HG03565 (cell line): ENCODE data around the gene NEK11.

Experiments
- ATAC-seq: cut with Tn5 transposase; IDR thresholded peaks from one replicate; pipeline ENCODE4 v1.9.1; 2021; ENCODE audit warnings: mild to moderate bottlenecking, moderate library complexity; ENCODE audit not compliant: unreplicated experiment

NEK11 gene

DNA sequence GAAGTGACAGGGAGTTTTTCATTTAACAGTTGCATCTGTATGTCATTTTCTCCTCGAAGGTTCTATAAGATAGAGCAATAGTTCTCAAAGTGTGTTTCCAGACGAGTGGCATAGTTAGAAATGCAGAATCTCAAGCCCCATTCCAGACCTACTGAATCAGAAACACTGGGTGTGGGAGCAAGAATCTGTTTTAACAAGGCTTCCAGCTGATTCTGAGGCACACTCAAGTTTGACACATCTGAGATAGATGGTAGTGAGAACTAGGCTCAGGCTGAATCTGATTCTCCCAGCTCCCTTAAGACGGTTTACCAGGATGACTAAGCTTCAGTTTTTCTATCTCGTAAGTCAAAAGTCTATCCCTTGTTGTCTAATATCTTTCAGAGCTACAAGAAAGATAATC, 195.1 kb downstream of the NEK11 start:
- ATAC-seq = no peak

DNA sequence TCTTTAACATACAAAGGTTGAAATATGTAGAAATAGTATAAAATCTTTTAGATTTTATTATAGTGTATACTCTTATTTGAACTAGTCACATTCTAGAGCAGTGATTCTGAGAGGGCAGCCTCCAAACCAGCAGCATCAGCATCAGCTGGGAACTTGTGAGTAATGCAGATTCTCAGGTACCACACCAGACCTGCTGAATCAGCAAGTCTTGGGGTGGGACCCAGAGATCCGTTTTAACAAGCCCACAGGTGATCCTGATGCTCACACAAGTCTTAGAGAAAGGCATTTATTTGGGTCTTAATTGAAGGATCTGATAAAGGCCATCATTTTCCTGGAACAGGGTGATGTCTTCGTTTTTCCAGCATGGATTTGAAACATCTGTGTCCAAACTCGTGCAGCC, 195.9 kb downstream of the NEK11 start:
- no peak for ATAC-seq

DNA sequence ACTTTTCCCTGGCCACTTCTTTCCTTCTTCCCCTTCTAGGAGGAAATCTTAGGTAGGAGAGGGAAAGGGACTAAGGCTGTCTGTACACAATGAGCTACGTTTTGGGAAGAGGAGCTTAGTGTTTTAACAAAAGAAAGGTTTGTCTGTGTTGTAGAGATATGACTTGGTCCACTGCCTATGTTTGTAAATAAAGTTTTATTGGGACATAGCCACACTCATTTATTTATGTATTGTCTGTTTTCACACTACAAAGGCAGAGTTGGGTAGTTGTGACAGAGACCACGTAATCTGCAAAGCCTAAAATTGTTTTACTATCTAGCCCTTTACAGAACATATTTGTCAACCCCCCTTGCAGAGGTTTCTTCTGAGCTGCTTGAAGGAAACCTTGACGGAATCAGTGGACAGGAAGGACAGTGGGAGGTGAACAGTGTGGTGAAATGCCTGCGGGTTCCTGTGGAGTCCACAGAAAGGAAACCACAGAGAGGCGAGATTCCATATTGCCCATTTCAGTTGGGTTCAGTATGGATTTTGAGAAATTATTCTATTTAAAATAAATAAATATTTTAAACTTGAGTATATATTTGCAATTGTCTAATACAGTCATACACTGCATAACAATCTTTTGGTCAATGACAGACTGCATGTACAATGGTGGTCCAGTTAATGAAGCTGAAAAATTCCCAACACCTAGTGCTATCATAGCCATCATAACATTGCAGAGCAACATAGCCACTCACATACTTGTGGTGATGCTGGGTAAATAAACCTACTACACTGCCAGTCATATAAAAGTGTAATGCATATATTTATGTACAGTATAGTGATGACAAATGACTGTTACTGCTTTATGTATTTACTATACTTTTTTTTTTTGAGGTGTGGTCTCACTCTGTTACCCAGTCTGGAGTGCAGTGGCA, 197.0 kb downstream of the NEK11 start:
- ATAC-seq = no peak

DNA sequence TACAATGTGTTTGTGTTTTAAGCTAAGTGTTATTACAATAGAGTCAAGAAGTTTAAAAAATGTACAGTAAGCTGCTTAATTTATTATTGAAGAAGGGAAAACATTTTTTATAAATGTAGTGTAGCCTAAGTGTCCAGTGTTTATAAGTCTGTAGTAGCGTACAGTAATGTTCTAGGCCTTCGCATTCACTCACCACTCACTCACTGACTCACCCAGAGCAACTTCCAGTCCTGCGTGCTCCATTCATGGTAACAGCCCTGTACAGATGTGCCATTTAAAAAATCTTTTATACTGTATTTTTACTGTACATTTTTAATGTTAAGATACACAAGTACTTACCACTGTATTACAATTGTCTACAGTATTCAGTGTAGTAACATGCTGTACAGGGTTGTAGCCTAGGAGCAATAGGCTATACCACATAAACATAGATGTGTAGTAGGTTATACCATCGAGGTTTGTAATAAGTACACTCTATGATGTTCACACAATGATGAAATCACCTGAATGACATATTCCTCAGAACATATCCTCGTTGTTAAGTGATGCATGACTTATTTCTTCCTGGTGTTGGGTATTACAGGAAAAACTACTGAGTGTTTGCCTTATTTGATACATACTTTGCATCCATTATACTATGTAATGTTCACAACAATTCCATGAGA, 198.3 kb downstream of the NEK11 start:
- no peak for ATAC-seq

DNA sequence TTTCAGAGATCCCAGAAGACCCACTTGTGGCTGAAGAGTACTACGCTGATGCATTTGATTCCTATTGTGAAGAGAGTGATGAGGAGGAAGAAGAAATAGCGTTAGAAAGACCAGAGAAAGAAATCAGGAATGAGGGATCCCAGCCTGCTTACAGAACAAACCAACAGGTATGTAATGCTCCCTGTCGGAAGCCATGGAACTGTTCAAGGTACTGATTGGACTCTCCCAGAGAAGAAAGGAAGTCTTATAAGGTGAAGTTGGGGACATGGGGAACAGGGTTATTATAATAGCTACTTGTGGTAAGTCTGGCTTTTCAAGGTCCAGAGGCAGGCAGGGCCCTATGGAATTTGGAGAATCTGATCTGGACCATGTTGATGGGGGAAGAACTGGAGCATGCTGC, 201.8 kb downstream of the NEK11 start:
- no peak for ATAC-seq

DNA sequence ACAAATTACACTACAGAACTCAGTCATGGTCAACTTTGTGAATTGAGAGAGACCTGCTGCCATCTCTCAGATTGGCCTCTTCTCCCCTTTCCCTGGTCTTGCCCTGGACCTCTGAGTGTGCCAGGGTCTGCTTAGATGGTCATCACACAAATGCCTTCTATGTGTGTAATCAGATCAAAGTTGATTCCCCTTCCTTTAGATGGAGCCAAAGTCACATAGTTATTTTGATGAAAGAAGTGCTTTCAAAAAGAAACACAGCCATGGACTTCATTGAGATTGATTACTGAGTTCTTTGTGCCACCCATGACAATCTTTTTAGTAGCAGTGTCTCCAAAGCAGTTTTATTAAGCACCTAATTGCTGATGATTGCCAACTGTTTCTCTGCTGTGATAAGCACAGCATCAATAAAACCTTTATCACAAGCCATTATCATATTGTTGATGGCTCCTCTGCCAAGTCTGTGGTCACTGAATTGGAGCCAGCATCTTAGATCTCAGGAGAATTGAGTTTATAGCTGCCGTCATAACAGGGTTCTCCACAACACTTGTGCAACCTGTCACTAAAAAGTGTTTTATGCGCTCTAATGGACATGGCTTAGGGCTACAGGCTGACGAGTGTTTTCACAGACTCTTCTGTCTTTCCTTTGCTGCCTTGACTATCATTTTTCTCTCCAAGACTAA, 205.2 kb downstream of the NEK11 start:
- no peak for ATAC-seq

DNA sequence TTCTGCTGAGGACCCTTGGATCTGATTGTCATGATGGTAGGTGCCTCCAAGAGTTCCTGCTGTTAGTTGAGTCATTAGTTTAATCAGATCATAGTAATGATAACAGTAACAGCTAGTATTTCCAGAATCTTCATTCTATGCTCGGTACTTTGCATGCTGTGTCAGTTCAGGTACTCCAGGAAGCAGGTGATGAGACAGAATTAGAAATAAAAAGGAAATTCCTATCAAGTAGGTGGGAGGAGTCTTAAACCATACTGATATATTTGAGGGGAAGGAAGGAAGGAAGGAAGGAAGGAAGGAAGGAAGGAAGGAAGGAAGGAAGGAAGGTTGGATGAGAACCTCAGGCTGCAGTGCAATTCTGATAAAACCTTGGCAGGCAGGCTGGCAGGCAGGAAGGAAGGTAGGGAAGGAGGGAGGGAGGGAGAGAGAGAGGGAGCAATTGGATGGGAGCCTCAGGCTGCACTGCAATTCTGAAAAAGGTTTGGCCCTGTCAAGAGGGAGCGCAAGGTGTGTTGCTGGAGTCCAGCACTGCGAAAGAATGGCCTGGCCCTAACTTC, 206.1 kb downstream of the NEK11 start:
- ATAC-seq = no peak

DNA sequence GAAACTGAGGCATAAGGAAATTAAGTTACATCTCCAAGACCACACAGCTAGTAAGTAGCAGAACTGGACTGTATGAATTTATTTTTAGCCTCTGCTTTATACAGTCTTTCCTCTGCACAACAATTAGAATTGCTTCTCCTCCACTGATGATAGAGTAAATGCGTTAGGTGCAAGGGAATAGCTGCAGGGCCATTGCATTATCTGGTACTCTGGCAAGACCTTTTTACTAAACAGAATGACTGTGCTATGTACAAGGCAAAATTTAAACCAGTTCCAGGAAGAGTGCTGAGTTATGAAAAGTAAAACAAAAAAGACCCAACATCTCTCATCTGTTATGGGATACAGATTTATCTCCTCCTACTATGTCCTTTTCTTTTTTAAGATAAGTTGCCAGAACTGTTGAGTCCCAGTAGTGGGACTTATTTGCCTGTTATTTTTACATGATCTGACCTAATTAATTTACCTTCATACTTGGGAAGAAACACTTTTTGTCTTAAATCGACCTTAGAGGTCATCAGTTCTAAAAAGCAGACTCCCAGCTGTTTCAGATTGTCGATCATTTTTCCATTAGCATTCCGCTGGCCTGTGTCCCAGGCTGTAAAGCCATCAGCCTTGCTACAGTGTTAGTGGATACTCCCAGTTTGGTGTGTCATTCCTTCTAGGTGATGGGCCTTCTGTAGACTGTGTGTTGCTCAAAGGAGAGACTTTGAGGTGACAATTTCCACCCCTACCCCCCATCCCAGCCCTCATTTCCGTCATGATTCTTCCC, 207.4 kb downstream of the NEK11 start:
- ATAC-seq = no peak

DNA sequence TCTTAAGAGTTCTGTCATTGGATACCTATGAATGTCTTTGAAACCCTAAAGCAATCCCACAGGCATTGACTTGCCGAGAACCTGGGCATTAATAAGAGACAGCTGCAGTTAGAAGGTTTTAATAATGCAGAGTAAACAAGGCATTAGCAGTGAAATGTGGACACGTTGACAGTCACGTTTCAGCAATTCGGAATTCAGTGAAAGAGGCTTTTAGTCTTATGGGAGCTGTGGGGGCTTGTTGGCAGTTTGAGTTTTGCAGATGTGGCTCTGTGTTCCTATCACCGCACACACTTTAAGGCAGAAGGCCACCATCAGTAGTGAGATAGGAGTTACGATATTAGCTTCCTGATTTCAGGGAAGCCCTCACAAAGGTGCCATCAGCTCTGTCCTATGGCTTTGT, 209.7 kb downstream of the NEK11 start:
- ATAC-seq = no peak

DNA sequence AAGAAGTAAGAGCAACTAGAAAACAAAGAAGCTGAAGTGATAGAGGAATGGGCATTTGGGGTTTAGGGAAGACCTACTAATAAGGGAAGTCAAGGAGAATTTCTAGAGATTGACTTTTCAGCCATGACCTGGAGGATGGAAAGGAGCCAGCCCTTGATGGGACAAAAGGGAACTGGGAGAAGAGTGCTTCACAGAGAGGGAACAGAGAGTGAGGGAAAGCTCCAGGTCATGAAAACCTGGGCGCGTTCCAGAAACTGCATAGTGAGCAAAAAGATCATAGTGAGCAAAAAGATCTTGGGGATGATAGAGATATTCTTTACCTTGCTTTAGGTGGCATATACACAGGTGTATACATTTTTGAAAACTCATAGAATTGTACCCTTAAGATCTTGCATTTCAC, 211.8 kb downstream of the NEK11 start:
- ATAC-seq = no peak

DNA sequence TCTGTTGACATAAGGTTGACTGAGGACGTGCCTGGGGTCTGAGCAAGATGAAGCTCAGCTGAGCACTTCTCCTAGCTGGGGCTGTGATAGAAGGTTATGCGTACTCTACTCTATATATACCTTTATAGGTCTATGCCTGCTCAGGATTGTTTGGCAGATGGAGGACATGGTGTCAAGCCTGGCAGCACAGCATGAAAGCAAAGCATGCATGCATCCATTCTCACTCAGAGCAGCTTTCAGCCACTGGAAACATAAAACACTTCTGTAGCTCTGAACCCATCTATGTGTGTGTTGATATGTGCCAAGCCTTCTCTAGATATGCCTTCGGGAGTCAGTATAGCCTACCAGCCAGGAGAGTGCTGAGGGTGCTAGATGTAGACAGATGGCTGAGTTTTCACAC, 212.6 kb downstream of the NEK11 start:
- no peak for ATAC-seq

DNA sequence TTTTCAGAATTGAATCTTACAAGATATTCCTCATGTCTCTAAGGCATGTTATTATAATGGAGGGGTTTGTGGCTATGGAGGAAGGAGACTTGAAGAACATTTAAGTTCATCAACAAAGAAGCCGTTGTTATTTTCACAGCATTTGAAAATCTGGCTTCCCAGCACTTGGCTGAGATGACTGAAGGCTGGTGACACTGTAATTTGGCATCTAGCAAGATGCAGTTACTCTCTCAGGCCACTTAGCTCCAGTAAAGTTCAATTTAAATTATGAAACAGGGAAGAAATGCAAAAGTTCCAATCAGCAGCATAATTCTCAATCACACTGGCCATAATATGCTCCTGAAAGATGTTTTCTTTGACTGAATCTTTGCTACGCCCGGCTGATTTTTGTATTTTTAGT, 215.5 kb downstream of the NEK11 start:
- no peak for ATAC-seq

DNA sequence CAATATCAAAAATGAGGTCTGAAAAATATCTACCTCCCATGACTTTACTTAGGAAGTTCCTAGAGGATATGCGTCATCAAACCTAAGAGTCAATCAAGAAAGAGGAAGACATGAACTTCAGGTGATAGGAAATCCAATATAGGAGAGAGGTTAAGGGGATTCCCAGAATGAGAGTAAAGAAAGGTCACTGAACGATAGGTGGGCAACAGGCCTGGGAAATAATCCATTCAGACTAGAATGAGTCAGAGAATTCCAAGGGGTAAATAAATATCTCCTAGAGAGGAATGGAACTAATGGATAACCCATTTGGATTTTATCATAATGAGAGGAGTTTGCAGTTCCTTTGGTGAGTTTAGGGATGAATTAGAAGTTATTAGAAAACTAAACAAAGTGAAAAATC, 223.8 kb downstream of the NEK11 start:
- no peak for ATAC-seq

DNA sequence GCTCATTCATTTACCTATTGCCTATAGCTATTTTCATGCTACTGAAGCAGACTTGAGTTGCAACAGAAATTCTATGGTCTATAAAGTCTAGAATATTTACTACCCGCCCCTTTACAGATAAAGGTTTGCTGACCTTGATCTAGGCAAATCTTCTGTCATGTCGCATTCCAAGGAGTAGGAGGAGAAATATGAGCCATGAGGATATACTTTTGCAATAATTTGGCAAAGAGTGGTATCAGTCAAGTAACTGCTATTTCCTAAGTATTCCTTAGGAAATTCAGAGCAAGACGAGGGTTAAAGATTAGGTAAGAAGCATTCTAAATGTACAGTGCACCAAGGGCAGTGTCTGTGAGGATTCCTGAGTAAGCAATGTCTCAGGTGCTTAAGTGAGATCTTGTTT, 233.8 kb downstream of the NEK11 start:
- ATAC-seq = no peak

DNA sequence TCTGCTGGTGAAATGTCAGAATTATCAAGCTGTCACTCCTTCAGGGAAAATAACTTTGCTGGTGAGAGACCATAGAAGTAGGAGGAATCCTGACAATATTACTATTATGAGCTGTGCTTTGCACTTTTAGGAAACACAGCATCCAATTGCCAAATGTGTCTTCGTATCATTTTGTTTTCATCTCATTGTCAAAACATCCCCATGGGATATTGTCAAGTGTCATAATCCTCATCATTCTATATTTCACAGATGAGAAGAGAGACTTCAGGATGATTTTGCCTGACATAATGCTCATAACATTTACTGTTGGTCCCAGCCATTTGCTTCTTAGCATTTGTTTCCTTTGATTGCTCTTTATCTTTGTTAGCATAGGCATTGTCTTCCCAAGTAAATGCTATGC, 234.4 kb downstream of the NEK11 start:
- no peak for ATAC-seq

DNA sequence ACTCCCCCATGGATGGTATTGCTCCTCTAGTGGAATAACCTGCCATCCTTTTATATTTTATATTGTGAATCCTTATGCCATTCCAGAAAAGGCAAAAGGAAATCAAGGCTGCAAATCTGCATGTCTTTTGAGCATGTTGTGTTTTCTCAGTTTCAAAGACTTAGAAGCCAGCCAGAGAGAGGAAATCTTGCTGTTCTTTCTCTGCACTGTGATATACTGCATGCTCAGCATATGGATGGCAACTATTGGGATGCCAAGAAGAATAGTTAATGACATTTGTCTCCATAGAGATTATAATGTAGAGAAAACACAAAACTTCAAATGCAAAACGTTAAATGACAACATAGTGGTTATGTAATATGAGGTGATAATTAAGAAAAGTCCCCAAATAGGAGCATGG, 248.9 kb downstream of the NEK11 start:
- no peak for ATAC-seq

DNA sequence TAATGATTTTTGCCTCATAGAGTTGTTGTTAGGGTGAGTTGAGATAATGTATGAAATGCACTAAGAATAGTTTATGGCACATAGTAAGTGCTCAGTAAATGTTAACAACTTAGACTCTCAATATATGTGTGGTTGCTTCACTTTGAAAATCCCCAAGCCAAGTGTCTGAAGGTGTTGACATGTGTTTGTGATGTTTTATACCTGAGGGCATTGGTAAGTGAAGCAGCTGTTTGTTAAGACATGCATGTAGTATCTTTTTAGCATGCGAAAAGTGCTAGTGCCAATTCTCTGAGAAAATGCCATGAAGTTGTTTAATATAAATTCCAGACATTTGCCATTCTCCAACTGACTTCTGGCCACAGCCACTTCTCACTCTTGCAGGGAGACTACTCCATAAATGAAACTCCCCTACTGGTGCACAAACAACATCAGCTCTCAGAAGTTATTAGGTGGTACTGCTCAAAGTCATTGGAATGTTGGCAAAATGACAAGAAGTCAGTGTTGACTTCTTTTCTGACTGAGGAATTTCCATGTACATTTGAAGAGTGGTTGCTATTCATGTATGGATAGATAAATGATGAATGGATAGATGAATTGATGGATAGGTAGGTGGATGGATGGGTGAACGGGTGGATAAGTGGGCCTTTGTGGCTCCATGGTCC, 251.3 kb downstream of the NEK11 start:
- ATAC-seq = no peak

DNA sequence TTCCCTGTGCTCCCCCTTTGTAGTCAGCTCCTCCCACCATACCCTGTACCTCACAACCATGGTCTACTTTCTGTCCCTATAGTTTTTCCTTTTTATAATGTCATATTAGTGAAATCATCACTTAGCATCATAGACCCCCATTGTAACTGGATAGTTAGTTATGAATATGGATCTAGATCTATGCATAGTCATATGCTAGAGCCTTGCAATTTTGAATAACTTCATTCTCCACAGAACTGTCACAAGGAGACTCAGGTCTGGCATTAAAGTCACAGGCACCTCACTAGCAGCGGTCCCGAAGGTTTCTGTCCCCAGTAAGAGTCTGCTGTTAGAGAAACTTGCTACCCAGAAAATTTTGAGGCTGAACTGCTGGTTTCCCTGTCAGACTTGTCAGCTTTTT, 252.9 kb downstream of the NEK11 start:
- no peak for ATAC-seq

DNA sequence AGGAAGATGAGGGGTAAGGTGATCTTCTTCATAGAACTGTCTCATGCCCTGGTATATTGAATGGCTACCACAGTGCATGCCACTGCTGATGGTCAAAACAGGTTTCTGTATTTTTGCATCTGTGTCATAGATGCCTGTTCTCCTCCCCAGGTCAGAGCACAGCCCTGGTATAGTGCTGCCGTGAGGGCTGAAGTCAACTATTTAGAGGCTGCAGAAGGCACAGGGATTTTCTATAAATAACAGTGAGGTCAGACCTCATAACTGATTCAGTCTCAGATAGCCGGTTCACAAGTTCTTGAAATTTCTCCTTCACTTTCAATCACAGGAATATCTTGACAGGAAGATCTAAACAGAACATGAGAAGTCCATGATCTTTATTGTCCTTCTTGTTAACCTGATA, 255.7 kb downstream of the NEK11 start:
- ATAC-seq = no peak

DNA sequence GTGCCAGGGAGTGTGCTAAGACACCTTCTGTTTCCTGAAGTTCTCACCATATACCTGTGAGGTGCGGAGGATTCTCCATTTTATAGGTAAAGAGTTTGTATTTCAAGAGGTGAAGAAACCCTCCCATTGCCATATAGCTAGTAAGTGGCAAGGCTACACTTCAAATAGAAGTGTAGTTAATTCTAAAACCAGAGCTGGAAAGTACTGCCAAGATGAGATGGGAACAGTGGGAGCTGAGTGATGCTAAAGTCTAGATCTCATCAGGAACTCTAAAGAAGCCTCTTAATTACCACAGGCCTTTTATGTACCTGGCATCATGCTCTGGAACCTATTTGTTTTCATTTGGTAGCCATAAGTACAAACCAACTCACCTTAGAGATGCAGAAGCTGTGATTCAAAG, 256.3 kb downstream of the NEK11 start:
- ATAC-seq = no peak
